ENCODE data around the gene EIF4G3. TPM values are rescaled to one million over a fixed set of nuclear protein-coding genes. Genes with fewer than 3 reads are reported as not detected.

The EIF4G3 gene
- total RNA-seq, 1 experiment from 2014 or later, result 72.0 TPM

- H3K79me2 ChIP-seq (ENCODE audit: insufficient read depth, low read length), result peaks cover 13% of the 10 kb centered on the region; the same call in 1 of the 2 replicates
- no peak overlapping the region for H3K4ac ChIP-seq (ENCODE audit: low read depth, low read length)
- H3K79me1 ChIP-seq (ENCODE audit: insufficient read depth, low read depth, low read length, poor library complexity, severe bottlenecking), result peaks cover 10% of the 10 kb centered on the region
- H3T11ph ChIP-seq (ENCODE audit: low read length), result no peak overlapping the region
- H3K23me2 ChIP-seq (ENCODE audit: insufficient read length, low read depth, low read length, poor library complexity, severe bottlenecking), result no peaks in the 10 kb centered on the region
- no peaks in the 10 kb centered on the region for H4K20me1 ChIP-seq (ENCODE audit: control insufficient read depth, insufficient read depth, insufficient read length)
- no peaks in the 10 kb centered on the region for H3K4me1 ChIP-seq (ENCODE audit: insufficient read depth, low read length)
- H3K23ac ChIP-seq (ENCODE audit: insufficient read length, low read depth, low read length), result no peak overlapping the region
- H3K4me2 ChIP-seq (ENCODE audit: insufficient read depth, insufficient read length, low read length), result no peak overlapping the region
- no peak overlapping the region for H2AFZ ChIP-seq (ENCODE audit: low read length)
- H3K4me1 Mint-ChIP-seq, result peaks cover 0 to 2% of the 10 kb centered on the region in 2 experiments; a peak in 2 of 4 replicates
- peaks cover 9 to 40% (median 34%) of the 10 kb centered on the region in 3 experiments; a peak in 6 of 7 replicates for H3K36me3 Mint-ChIP-seq (ENCODE audit: insufficient read depth in 1 of 3, low read depth in 3 of 3)
- no peaks in the 10 kb centered on the region for H3K27me3 ChIP-seq (ENCODE audit: insufficient read depth, low read length)
- no peaks in the 10 kb centered on the region for H3K9me3 ChIP-seq (ENCODE audit: control insufficient read depth, low read depth, low read length)
- H2BK5ac ChIP-seq (ENCODE audit: insufficient read length, low read length), result no peak overlapping the region
- no CpG with 5 or more reads among the region's 6 CpGs for WGBS (ENCODE audit: extremely low coverage, insufficient read length, low lambda C conversion rate)
- no peaks in the 10 kb centered on the region for H3K9me3 Mint-ChIP-seq
- H2AK5ac ChIP-seq (ENCODE audit: insufficient read length, low read length), result no peak overlapping the region
- H3K4me3 Mint-ChIP-seq, result no peak overlapping the region
- no peak overlapping the region for H3K27ac Mint-ChIP-seq
- DNase-seq, result no peak
- no peak overlapping the region for H2BK12ac ChIP-seq (ENCODE audit: insufficient read length, low read depth, low read length)
- H4K5ac ChIP-seq (ENCODE audit: insufficient read length, low read depth, low read length), result no peak overlapping the region
- H3K27me3 Mint-ChIP-seq (ENCODE audit: low read depth), result no peaks in the 10 kb centered on the region
- H3K9ac ChIP-seq (ENCODE audit: extremely low read depth, insufficient read length, low read length), result no peak overlapping the region
- no peak overlapping the region for H2BK15ac ChIP-seq (ENCODE audit: low read depth, low read length)
- H3K56ac ChIP-seq (ENCODE audit: insufficient read length, low read depth, low read length), result no peak overlapping the region
- no peak overlapping the region for H4K91ac ChIP-seq (ENCODE audit: insufficient read length, low read depth, low read length)
- TF ChIP-seq, protein P1, sequence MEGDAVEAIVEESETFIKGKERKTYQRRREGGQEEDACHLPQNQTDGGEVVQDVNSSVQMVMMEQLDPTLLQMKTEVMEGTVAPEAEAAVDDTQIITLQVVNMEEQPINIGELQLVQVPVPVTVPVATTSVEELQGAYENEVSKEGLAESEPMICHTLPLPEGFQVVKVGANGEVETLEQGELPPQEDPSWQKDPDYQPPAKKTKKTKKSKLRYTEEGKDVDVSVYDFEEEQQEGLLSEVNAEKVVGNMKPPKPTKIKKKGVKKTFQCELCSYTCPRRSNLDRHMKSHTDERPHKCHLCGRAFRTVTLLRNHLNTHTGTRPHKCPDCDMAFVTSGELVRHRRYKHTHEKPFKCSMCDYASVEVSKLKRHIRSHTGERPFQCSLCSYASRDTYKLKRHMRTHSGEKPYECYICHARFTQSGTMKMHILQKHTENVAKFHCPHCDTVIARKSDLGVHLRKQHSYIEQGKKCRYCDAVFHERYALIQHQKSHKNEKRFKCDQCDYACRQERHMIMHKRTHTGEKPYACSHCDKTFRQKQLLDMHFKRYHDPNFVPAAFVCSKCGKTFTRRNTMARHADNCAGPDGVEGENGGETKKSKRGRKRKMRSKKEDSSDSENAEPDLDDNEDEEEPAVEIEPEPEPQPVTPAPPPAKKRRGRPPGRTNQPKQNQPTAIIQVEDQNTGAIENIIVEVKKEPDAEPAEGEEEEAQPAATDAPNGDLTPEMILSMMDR (conservative IDR thresholded peaks at IDR 0.05), result no peak
- no peak overlapping the region for H2BK20ac ChIP-seq (ENCODE audit: low read depth, low read length, poor library complexity, severe bottlenecking)
- no peak overlapping the region for H3K18ac ChIP-seq (ENCODE audit: insufficient read length, low read depth, low read length)
- no peak overlapping the region for H4K8ac ChIP-seq (replicated peaks; ENCODE audit: insufficient read length, low read depth, low read length)
- H3K14ac ChIP-seq (ENCODE audit: insufficient read depth, low read length), result no peak overlapping the region
- H2BK120ac ChIP-seq (ENCODE audit: low read depth, low read length, poor library complexity, severe bottlenecking), result no peak overlapping the region
- no peak overlapping the region for H3K27ac ChIP-seq (ENCODE audit: insufficient read length, low read depth, low read length)
These were observed 14.9 kb downstream of the EIF4G3 start for GRCh38 chr1:21161842-21162241.
